DOHH2 (cell line): ENCODE measurements around the gene PNPLA2.

Source experiments
- EZH2phosphoT487 ChIP-seq: fragments of 200-600 bp; sonication (generic); IDR thresholded peaks from 2 replicates; pipeline ENCODE4 v1.6.1; 2017; ENCODE audit warnings: borderline replicate concordance, mild to moderate bottlenecking, antibody characterized with exemption, low read length, moderate library complexity, mixed read lengths
- TF ChIP-seq, protein P1 (sequence below): fragments of 200-600 bp; sonication (generic); IDR thresholded peaks from one replicate; pipeline ENCODE4 v1.5.1; 2014; ENCODE audit warnings: antibody characterized with exemption, mild to moderate bottlenecking, low read depth, low read length; ENCODE audit not compliant: poor library complexity, severe bottlenecking

- TF ChIP-seq, protein P1, sequence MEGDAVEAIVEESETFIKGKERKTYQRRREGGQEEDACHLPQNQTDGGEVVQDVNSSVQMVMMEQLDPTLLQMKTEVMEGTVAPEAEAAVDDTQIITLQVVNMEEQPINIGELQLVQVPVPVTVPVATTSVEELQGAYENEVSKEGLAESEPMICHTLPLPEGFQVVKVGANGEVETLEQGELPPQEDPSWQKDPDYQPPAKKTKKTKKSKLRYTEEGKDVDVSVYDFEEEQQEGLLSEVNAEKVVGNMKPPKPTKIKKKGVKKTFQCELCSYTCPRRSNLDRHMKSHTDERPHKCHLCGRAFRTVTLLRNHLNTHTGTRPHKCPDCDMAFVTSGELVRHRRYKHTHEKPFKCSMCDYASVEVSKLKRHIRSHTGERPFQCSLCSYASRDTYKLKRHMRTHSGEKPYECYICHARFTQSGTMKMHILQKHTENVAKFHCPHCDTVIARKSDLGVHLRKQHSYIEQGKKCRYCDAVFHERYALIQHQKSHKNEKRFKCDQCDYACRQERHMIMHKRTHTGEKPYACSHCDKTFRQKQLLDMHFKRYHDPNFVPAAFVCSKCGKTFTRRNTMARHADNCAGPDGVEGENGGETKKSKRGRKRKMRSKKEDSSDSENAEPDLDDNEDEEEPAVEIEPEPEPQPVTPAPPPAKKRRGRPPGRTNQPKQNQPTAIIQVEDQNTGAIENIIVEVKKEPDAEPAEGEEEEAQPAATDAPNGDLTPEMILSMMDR = peak; percentile 51
- TF ChIP-seq EZH2phosphoT487 = no peak
These were observed 35.1 kb upstream of the PNPLA2 start for GRCh38 chr11:783581-784015.
